ENCODE results near the gene TMEM127.

TMEM127 gene

DNA sequence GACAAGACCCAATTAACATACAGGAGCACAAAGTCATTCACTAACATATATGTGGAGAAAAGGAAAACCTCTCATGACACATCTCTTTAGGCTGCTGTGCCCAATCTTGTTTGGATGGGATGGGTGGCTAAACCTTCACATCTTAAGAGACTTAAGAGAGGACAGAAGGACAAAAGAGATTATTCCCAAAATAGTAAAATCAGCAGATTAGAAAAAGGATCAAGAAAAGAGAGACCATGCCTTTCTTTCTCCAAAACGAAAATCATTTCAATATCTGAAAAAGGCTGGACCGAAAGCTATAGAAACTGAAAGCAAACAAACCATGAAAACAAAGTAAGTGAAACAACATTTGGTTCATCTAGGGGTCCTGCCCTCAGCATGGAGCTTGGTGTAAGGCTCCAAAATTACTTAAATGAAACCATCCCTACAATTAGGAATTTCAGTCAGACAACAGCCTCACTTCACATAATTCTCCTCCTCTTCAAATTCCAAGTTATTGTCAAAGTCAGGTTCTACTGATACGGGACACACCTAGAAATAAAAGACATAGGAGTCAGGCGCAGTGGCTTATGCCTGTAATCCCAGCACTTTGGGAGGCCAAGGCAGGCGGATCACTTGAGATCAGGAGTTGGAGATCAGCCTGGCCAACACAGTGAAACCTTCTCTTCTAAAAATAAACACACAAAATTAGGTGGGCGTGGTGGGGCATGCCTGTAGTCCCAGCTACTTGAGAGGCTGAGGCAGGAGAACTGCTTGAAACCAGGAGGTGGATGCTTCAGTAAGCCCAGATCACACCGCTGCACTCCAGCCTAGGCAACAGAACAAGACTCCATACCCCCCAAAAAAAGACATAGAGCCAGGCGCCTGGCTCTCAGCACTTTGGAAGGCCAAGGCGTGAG lies 62.4 kb downstream of the TMEM127 start:
- no peak for DNase-seq

DNA sequence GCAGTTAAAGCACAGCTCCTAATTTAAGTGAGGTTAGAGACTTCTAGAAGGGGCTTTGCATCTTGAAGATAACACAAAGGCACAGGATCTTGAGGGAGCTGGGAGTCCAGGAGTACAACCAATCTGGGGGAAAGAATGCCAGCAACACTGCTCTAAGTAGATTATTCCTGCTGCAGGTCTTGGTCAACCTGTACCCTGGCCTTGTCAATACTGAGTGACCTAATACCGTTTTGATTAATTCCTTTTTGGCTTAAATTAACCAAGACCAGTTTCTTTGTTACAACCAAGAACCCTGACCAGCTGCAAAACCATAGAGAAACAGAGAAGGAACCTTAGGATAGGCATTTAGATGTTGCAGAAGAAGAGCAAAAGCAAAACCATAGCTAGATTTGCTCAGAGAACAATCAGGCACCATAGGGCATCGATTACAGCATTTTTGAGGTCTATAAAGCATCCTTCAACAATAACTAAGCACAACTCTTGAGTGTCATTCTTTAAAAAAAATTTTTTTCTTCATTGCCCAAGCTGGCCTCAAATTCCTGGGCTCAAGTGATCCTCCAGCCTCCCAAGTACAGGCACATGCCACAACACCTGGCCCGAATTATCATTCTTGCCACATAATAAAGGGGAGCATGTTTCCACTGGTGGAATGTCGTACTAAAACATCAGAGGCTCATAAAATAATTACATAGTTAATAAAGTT lies 63.5 kb downstream of the TMEM127 start:
- peak; percentile 34 for DNase-seq

DNA sequence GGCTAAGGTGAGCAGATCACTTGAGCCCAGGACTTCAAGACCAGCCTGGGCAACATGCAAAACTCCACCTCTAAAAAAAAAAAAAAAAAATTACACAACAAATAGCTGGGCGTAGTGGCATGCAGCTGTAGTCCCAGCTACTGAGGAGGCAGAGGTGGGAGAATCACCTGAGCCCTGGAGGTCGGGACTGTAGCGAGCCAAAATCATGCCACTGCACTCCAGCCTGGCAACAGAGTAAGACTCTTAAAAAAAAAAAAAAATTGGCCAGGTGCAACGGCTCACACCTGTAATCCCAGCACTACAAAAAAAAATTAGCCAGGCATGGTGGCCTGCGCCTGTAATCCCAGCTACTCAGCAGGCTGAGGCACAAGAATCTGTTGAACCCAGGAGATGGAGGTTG lies 64.5 kb downstream of the TMEM127 start:
- no peak for DNase-seq

DNA sequence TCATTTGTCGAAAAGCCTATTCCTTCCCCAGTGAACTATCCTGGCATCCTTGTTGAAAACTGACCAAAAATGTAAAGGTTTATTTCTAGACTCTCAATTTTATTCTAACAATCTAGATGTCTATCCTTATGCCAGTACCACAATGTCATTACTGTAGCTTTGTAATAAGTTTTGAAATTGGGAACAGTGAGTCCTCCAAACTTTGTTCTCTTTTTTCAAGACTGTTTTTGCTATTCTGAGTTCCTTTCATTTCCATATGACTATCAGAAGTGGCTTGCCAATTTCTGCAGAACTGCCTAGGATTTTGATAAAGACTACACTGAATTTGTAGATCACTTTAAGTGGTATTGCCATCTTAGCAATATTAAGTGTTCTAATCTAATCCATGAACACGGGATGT lies 66.9 kb downstream of the TMEM127 start:
- no peak for DNase-seq
